Astrocyte (in vitro differentiated cells and primary cell): ENCODE results near the gene CMTM7. TPM values are rescaled to one million over a fixed set of nuclear protein-coding genes. Genes with fewer than 3 reads are reported as not detected.
A peak's percentile ranks its signal among the peaks of the same experiment; 100 is the strongest.
"Not testable (repeated sequence)": the region's sequence is repeated elsewhere in the genome, so short reads cannot be mapped to it uniquely, and the experiment has no call there.

Experiments used
- DNase-seq: peaks from one replicate; pipeline ENCODE4 v3.0.0-alpha.2; 2010; ENCODE audit warnings: low read depth
- FAIRE-seq: peaks from 2 replicates; lab custom pipeline; 2011; peaks lifted over from hg19 to GRCh38; lab: Jason Lieb, UNC
- H2AFZ ChIP-seq: 2 replicates; pipeline ENCODE4 v1.6.0; 2012; ENCODE audit warnings: low read depth, low read length, inconsistent platforms
- H3K27ac ChIP-seq: 2 replicates; pipeline ENCODE4 v1.5.1; 2011; ENCODE audit warnings: low read depth, low read length, inconsistent platforms
- H3K27me3 ChIP-seq: 2 replicates; pipeline ENCODE4 v1.6.0; 2011; ENCODE audit warnings: low read length, inconsistent platforms; ENCODE audit not compliant: insufficient read depth
- H3K36me3 ChIP-seq: 2 replicates; pipeline ENCODE4 v1.5.1; 2011; ENCODE audit warnings: low read length, inconsistent platforms; ENCODE audit not compliant: insufficient read depth
- H3K4me1 ChIP-seq: 2 replicates; pipeline ENCODE4 v1.5.1; 2011; ENCODE audit warnings: low read length, inconsistent platforms; ENCODE audit not compliant: insufficient read depth
- H3K4me2 ChIP-seq: 2 replicates; pipeline ENCODE4 v1.6.0; 2012; ENCODE audit warnings: low read length, inconsistent platforms
- H3K4me3 ChIP-seq: 2 replicates; pipeline ENCODE4 v1.5.1; 2011; ENCODE audit warnings: low read depth, mild to moderate bottlenecking, low read length, inconsistent platforms; ENCODE audit not compliant: insufficient read depth
- H3K79me2 ChIP-seq: 2 replicates; pipeline ENCODE4 v1.6.0; 2012; ENCODE audit warnings: mild to moderate bottlenecking, low read length, inconsistent platforms; ENCODE audit not compliant: insufficient read depth
- H3K9ac ChIP-seq: 2 replicates; pipeline ENCODE4 v1.6.0; 2012; ENCODE audit warnings: mild to moderate bottlenecking, low read length, inconsistent platforms
- H3K9me3 ChIP-seq: 2 replicates; pipeline ENCODE4 v1.5.1; 2012; ENCODE audit warnings: low read depth, mild to moderate bottlenecking, low read length, inconsistent platforms; ENCODE audit not compliant: insufficient read depth
- H4K20me1 ChIP-seq: 2 replicates; pipeline ENCODE4 v1.6.0; 2012; ENCODE audit warnings: low read length, inconsistent platforms; ENCODE audit not compliant: insufficient read depth
- H3K27ac Mint-ChIP-seq: one replicate; pipeline ENCODE4 v1.8.0; 2021; ENCODE audit warnings: mild to moderate bottlenecking, mixed read lengths; ENCODE audit not compliant: unreplicated experiment
- H3K27me3 Mint-ChIP-seq: one replicate; pipeline ENCODE4 v1.8.0; 2021; ENCODE audit warnings: low read depth, mixed read lengths; ENCODE audit not compliant: unreplicated experiment
- H3K36me3 Mint-ChIP-seq: one replicate; pipeline ENCODE4 v1.8.0; 2021; ENCODE audit warnings: low read depth, mixed read lengths; ENCODE audit not compliant: unreplicated experiment
- H3K4me1 Mint-ChIP-seq: one replicate; pipeline ENCODE4 v1.8.0; 2021; ENCODE audit warnings: low read depth, mixed read lengths; ENCODE audit not compliant: unreplicated experiment
- H3K4me3 Mint-ChIP-seq: one replicate; pipeline ENCODE4 v1.8.0; 2021; ENCODE audit warnings: mild to moderate bottlenecking, moderate library complexity, mixed read lengths; ENCODE audit not compliant: unreplicated experiment
- H3K9me3 Mint-ChIP-seq: one replicate; pipeline ENCODE4 v1.8.0; 2021; ENCODE audit warnings: mild to moderate bottlenecking, mixed read lengths; ENCODE audit not compliant: unreplicated experiment
- EZH2 ChIP-seq: IDR thresholded peaks from 2 replicates; pipeline ENCODE4 v1.6.1; 2012; ENCODE audit warnings: mild to moderate bottlenecking, low read length, inconsistent platforms; ENCODE audit not compliant: insufficient read depth
- total RNA-seq: library from RNA; stranded (reverse); gene quantifications from 2 replicates; pipeline ENCODE4 v1.2.1, GENCODE V29; 2021
- TF ChIP-seq, protein P1 (sequence below): IDR thresholded peaks from 2 replicates; pipeline ENCODE4 v1.5.1; 2011; ENCODE audit warnings: low read depth, mild to moderate bottlenecking, inconsistent platforms, low read length, moderate library complexity; ENCODE audit not compliant: insufficient read depth

The CMTM7 gene
- total RNA-seq, 1 donor from 2014 or later = 23.9 TPM

DNA sequence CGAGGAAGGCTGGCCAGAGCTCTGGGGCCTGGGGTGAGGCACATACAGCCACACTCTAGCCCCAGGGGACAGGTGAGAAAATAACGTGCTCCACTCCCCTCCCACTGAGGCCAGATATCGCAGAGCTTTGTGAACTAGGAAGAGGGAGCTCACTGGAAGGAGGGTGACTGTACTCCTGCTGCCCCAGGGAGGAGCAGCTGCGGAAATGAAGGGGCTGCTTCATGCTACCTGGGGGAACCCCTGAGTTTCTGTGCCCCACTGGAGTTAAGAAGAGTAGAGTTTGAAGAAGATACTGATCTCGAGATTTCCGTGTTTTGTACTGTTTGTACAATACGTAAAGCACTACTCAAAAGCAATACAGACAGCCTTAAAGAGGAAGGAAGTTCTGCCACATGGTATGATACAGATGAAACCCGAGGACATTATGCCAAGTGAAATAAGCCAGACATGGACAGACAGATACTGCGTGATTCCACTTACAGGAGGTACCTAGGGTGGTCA, 66.4 kb downstream of the CMTM7 start:
- Histone ChIP-seq H4K20me1 (no peaks in the 10 kb centered on the region), H3K9ac (no peak overlapping the region), H2AFZ (no peak overlapping the region), H3K79me2 (no peaks in the 10 kb centered on the region), H3K27ac (no peak overlapping the region), H3K4me2 (no peak overlapping the region), H3K27me3 (no peaks in the 10 kb centered on the region), H3K4me1 (peaks cover 2% of the 10 kb centered on the region), H3K4me3 (no peak overlapping the region), H3K36me3 (no peaks in the 10 kb centered on the region), H3K9me3 (no peaks in the 10 kb centered on the region)
- peaks cover 9% of the 10 kb centered on the region for H3K36me3 Mint-ChIP-seq
- FAIRE-seq (no peak), DNase-seq (no peak)
- peaks cover 14% of the 10 kb centered on the region for H3K4me1 Mint-ChIP-seq
- H3K27me3 Mint-ChIP-seq = no peaks in the 10 kb centered on the region
- TF ChIP-seq, protein P1, sequence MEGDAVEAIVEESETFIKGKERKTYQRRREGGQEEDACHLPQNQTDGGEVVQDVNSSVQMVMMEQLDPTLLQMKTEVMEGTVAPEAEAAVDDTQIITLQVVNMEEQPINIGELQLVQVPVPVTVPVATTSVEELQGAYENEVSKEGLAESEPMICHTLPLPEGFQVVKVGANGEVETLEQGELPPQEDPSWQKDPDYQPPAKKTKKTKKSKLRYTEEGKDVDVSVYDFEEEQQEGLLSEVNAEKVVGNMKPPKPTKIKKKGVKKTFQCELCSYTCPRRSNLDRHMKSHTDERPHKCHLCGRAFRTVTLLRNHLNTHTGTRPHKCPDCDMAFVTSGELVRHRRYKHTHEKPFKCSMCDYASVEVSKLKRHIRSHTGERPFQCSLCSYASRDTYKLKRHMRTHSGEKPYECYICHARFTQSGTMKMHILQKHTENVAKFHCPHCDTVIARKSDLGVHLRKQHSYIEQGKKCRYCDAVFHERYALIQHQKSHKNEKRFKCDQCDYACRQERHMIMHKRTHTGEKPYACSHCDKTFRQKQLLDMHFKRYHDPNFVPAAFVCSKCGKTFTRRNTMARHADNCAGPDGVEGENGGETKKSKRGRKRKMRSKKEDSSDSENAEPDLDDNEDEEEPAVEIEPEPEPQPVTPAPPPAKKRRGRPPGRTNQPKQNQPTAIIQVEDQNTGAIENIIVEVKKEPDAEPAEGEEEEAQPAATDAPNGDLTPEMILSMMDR = no peak
- no peak for TF ChIP-seq EZH2
- no peak overlapping the region for H3K4me3 Mint-ChIP-seq
- no peak overlapping the region for H3K27ac Mint-ChIP-seq
- peaks cover 2% of the 10 kb centered on the region for H3K9me3 Mint-ChIP-seq

DNA sequence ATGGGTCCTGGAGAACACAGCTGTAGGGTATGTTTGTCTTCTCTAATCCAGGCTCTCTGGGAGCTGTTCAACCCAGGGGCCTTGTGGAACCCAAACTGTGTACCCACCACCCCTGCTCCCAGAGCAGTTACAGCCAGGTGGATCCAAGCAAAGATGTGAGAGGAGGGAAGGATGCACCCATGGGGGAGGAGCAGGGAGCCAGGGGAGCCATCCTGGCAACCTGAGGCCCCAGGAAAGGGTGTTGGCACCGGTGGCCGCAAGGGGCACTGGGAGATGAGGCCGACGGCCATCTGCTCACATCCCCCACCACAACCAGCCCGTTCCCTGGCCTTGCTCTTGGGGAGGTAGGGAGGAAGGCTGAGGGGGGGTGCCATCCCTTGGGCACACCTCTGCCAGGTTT, 67.8 kb downstream of the CMTM7 start:
- no peaks in the 10 kb centered on the region for H3K27me3 ChIP-seq
- no peak overlapping the region for H2AFZ ChIP-seq
- Mint-ChIP-seq H3K27ac (no peak overlapping the region), H3K9me3 (no peaks in the 10 kb centered on the region), H3K4me1 (peaks cover 8% of the 10 kb centered on the region), H3K4me3 (no peak overlapping the region), H3K27me3 (no peaks in the 10 kb centered on the region), H3K36me3 (peaks cover 7% of the 10 kb centered on the region)
- H3K4me3 ChIP-seq = no peak overlapping the region
- no peaks in the 10 kb centered on the region for H4K20me1 ChIP-seq
- H3K4me2 ChIP-seq = no peak overlapping the region
- no peak for DNase-seq
- H3K36me3 ChIP-seq = no peaks in the 10 kb centered on the region
- H3K79me2 ChIP-seq = no peaks in the 10 kb centered on the region
- no peak overlapping the region for H3K27ac ChIP-seq
- TF ChIP-seq, protein P1 = no peak
- no peak for TF ChIP-seq EZH2
- no peak overlapping the region for H3K9ac ChIP-seq
- no peaks in the 10 kb centered on the region for H3K4me1 ChIP-seq
- H3K9me3 ChIP-seq = no peaks in the 10 kb centered on the region
- no peak for FAIRE-seq

DNA sequence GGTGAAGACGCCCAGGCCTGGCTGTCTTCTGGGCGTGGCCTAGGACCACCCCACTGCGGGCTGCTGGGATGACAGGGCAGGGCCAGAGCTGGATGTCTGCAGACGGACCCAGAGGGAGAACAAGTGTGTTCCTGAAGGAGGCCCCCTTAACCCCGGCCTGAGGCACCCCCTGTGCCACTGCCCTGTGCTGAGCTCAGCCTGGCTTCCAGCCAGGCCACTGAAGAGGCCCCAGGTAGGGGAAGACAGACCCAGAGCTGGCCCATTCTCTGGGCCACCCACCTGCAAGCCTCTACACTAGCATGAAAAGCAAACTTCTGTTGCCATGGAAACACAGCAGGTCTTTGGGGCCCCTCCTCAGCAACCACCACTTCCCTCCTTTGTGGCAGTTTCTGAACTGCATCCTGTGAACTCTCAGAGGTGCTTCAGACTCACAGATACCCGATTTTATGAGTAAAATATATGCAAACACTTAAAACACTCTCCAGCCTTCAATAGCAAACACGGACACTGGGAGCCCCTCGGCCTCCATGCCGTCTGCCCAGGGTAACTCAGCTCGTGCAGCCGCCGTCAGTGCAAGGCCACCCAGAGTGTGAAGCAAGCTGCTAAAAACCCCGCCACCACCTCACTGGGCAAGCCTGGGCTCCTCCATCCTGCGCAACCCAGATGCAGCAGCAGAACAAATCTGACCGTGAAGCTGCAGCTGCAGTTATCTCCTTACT, 68.5 kb downstream of the CMTM7 start:
- TF ChIP-seq EZH2 = no peak
- Mint-ChIP-seq H3K9me3 (no peaks in the 10 kb centered on the region), H3K27ac (no peak overlapping the region), H3K36me3 (peaks cover 7% of the 10 kb centered on the region), H3K4me3 (no peak overlapping the region), H3K27me3 (no peaks in the 10 kb centered on the region), H3K4me1 (peaks cover 8% of the 10 kb centered on the region)
- Histone ChIP-seq H4K20me1 (no peaks in the 10 kb centered on the region), H3K9ac (no peak overlapping the region), H3K4me2 (no peak overlapping the region), H2AFZ (no peak overlapping the region), H3K79me2 (no peaks in the 10 kb centered on the region), H3K27me3 (no peaks in the 10 kb centered on the region), H3K36me3 (no peaks in the 10 kb centered on the region), H3K4me1 (no peaks in the 10 kb centered on the region), H3K9me3 (no peaks in the 10 kb centered on the region), H3K27ac (no peak overlapping the region), H3K4me3 (no peak overlapping the region)
- FAIRE-seq (no peak), DNase-seq (no peak)

DNA sequence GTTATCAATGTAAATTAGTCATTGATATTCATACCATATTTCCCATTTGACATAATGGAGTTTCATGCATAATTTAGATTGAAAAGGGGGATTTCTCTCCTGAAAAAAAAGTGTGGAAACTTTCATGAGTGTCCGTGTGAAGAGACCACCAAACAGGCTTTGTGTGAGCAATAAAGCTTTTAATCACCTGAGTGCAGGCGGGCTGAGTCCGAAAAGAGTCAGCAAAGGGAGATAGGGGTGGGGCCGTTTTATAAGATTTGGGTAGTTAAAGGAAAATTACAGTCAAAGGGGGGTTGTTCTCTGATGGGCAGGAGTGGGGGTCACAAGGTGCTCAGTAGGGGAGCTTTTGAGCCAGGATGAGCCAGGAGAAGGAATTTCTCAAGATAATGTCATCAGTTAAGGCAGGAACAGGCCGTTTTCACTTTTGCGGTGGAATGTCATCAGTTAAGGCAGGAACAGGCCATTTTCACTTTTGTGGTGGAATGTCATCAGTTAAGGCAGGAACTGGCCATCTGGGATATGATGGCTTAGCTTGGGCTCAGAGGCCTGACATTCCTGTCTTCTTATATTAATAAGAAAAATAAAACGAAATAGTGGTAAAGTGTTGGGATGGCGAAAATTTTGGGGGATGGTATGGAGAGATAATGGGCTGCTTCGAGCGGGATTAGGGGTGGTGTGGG, 69.3 kb downstream of the CMTM7 start:
- not testable (repeated sequence) for H3K27ac ChIP-seq, H3K4me3 ChIP-seq, FAIRE-seq, H3K27me3 ChIP-seq, H3K4me1 ChIP-seq, H3K4me2 ChIP-seq, H4K20me1 ChIP-seq, H3K79me2 ChIP-seq, H3K4me3 Mint-ChIP-seq, H3K9ac ChIP-seq, H3K9me3 Mint-ChIP-seq, H3K9me3 ChIP-seq, H3K36me3 ChIP-seq, DNase-seq, H2AFZ ChIP-seq, H3K36me3 Mint-ChIP-seq, H3K4me1 Mint-ChIP-seq, H3K27me3 Mint-ChIP-seq
- peak overlapping the region; percentile 2 for H3K27ac Mint-ChIP-seq
